GM12878 (cell line): ENCODE results near the gene COG7. TPM values are rescaled to one million over a fixed set of nuclear protein-coding genes. Genes with fewer than 3 reads are reported as not detected.

Source experiments
- ATAC-seq: fragments of 200-7000 bp; cut with Tn5 transposase; 3 replicates; pipeline ENCODE4 v1.9.1; 2020; ENCODE audit warnings: mild to moderate bottlenecking, moderate library complexity
- BruUV-seq: library from RNA; stranded (reverse); fragments of 400-500 nt; replicated peaks from 2 replicates; lab custom pipeline; 2021; lab: Mats Ljungman, UMichigan
- CTCF ChIA-PET: fragments of 300-600 bp; sonication (Branson Sonifier 250); formaldehyde crosslinking; extraction: SDS; loops from one replicate; lab custom pipeline; 2021; ENCODE audit warnings: inconsistent platforms; lab: Yijun Ruan, JAX
- POLR2A ChIA-PET: fragments of 350-600 bp; formaldehyde crosslinking; extraction: SDS; loops from one replicate; lab custom pipeline; 2021; ENCODE audit warnings: inconsistent platforms; lab: Charles Lee
- RAD21 ChIA-PET: fragments of 300-600 bp; sonication (Branson Sonifier 250); formaldehyde crosslinking; loops from one replicate; lab custom pipeline; 2023; ENCODE audit warnings: antibody characterized with exemption; ENCODE audit not compliant: unreplicated experiment; lab: Charles Lee
- SMC1A ChIA-PET: fragments of 300-600 bp; sonication (Branson Sonifier 250); formaldehyde crosslinking; loops from one replicate; lab custom pipeline; 2023; ENCODE audit not compliant: unreplicated experiment, uncharacterized antibody; lab: Charles Lee
- DNase-seq: peaks from one replicate; pipeline ENCODE4 v3.0.0-alpha.2; 2011; ENCODE audit warnings: low read depth, low spot score
- FAIRE-seq: peaks from 3 replicates; lab custom pipeline; 2011; peaks lifted over from hg19 to GRCh38; lab: Jason Lieb, UNC
- H2AFZ ChIP-seq: 2 replicates; pipeline ENCODE4 v1.6.0; 2011; ENCODE audit warnings: low read depth, low read length, control low read depth; ENCODE audit not compliant: control insufficient read depth
- H3K27ac ChIP-seq: 2 replicates; pipeline ENCODE4 v1.5.1; 2011; ENCODE audit warnings: control low read depth; ENCODE audit not compliant: control insufficient read depth, insufficient read depth
- H3K27me3 ChIP-seq, 2 experiments: replicated peaks in 1 of 2; 2 replicates each; pipeline versions ENCODE4 v1.6.0 to v1.6.1; 2011; ENCODE audit warnings: low read length in 1 of 2; ENCODE audit not compliant: control insufficient read depth in 2 of 2, insufficient read depth in 2 of 2
- H3K36me3 ChIP-seq, 2 experiments: 2 replicates each; pipeline ENCODE4 v1.5.1; 2011; ENCODE audit warnings: low read length in 1 of 2; ENCODE audit not compliant: control insufficient read depth in 2 of 2, insufficient read depth in 2 of 2
- H3K4me1 ChIP-seq: 2 replicates; pipeline ENCODE4 v1.6.1; 2011; ENCODE audit warnings: mild to moderate bottlenecking, low read length, moderate library complexity, mixed read lengths; ENCODE audit not compliant: control insufficient read depth, insufficient read depth
- H3K4me2 ChIP-seq: 2 replicates; pipeline ENCODE4 v1.6.0; 2011; ENCODE audit warnings: control low read depth; ENCODE audit not compliant: control insufficient read depth, insufficient read depth
- H3K4me3 ChIP-seq: fragments of 200-600 bp; sonication (generic); 2 replicates; pipeline ENCODE4 v1.5.1; 2016
- H3K79me2 ChIP-seq: 2 replicates; pipeline ENCODE4 v1.6.0; 2011; ENCODE audit warnings: low read length; ENCODE audit not compliant: control insufficient read depth, insufficient read depth
- H3K9ac ChIP-seq: 2 replicates; pipeline ENCODE4 v1.8.0; 2011; ENCODE audit warnings: low read length, control low read depth, mixed read lengths; ENCODE audit not compliant: control insufficient read depth, insufficient read depth
- H3K9me3 ChIP-seq: replicated peaks from 3 replicates; pipeline ENCODE4 v1.5.1; 2011; ENCODE audit warnings: mild to moderate bottlenecking, low read length; ENCODE audit not compliant: control insufficient read depth, insufficient read depth
- H4K20me1 ChIP-seq: 2 replicates; pipeline ENCODE4 v1.6.0; 2011; ENCODE audit not compliant: control insufficient read depth, insufficient read depth
- E2F4 ChIP-seq: IDR thresholded peaks from 2 replicates; pipeline ENCODE4 v1.6.1; 2012; ENCODE audit warnings: low read depth, low read length, improper control_type of control experiment
- HDGF ChIP-seq: fragments of 450-650 bp; IDR thresholded peaks from 2 replicates; pipeline ENCODE4 v1.6.1; 2016; ENCODE audit warnings: antibody characterized with exemption
- IRF3 ChIP-seq: fragments of 450-650 bp; IDR thresholded peaks from 2 replicates; pipeline ENCODE4 v1.6.1; 2014; ENCODE audit warnings: mild to moderate bottlenecking
- NFIC ChIP-seq: IDR thresholded peaks from 2 replicates; pipeline ENCODE4 v1.6.1; 2012; ENCODE audit warnings: low read depth, mild to moderate bottlenecking, inconsistent platforms, low read length, moderate library complexity
- POU2F2 ChIP-seq: IDR thresholded peaks from 3 replicates; pipeline ENCODE4 v1.6.1; 2011; ENCODE audit warnings: low read depth, mild to moderate bottlenecking, low read length, borderline replicate concordance
- PRDM15 ChIP-seq: fragments of 450-650 bp; formaldehyde crosslinking; IDR thresholded peaks from 2 replicates; pipeline ENCODE4 v1.4.0; 2020; ENCODE audit warnings: mild to moderate bottlenecking, moderate library complexity
- SUZ12 ChIP-seq: fragments of 200-600 bp; sonication (generic); IDR thresholded peaks from one replicate; pipeline ENCODE4 v1.6.1; 2018; ENCODE audit warnings: antibody characterized with exemption, mild to moderate bottlenecking; ENCODE audit not compliant: unreplicated experiment
- WGBS: methylation state at CpG from one replicate; pipeline ENCODE4 v1.1.6; 2016; ENCODE audit warnings: low lambda C conversion rate; ENCODE audit not compliant: insufficient replicate concordance, insufficient coverage; ENCODE audit errors: missing lambda C conversion rate; 5-methylcytosine and 5-hydroxymethylcytosine counted together
- in situ Hi-C: fragments of 300-500 bp; cut with MboI; formaldehyde crosslinking; loops from 9 replicates; pipeline ENCODE4 v1.14.3; 2018; ENCODE audit warnings: mixed read lengths
- intact Hi-C: fragments of 100-400 bp; cut with micrococcal nuclease; formaldehyde crosslinking; loops from one replicate; pipeline ENCODE4 v1.14.2; 2022; ENCODE audit not compliant: unreplicated experiment
- polyA plus RNA-seq, 11 experiments: library from polyadenylated mRNA; depleted of rRNA in 4 of 11; unstranded in 6 of 11; stranded (reverse) in 5 of 11; fragments of >200 nt; fragmentation: Nextera tagmentation in 4 of 11; fragmentation: Illumina TruSeq in 1 of 11; extraction: Ambion mirVana in 4 of 11; extraction: Trizol in 1 of 11; gene quantifications; 1 replicate in 1 of 11; 2 replicates in 10 of 11; pipeline versions ENCODE4 v1.2.1 to v1.2.3, GENCODE V29; 2011 to 2016; ENCODE audit warnings: inconsistent platforms in 2 of 11, missing spikeins in 2 of 11, low read depth in 1 of 11
- total RNA-seq, 4 experiments: library from RNA; depleted of rRNA in 3 of 4; stranded (reverse); fragments of >200 nt in 3 of 4; fragmentation: Illumina TruSeq in 1 of 4; extraction: Trizol in 1 of 4; gene quantifications; 2 replicates each; pipeline versions ENCODE4 v1.2.1 to v1.2.3, GENCODE V29; 2013 to 2021
- TF ChIP-seq, protein P1 (sequence below): fragments of 450-650 bp; IDR thresholded peaks from 2 replicates; pipeline ENCODE4 v1.6.1; 2018; ENCODE audit warnings: mild to moderate bottlenecking, low read depth, moderate library complexity; ENCODE audit not compliant: partially characterized antibody

Gene COG7
- total and polyA plus RNA-seq, 10 of the 15 experiments (the other 5 are each of a cell fraction or from before 2014, with no cell fraction given) = 2.9 to 24.0 (median 10.0) TPM

- TF ChIP-seq E2F4 = no peak
- no peak for TF ChIP-seq POU2F2
- TF ChIP-seq, protein P1, sequence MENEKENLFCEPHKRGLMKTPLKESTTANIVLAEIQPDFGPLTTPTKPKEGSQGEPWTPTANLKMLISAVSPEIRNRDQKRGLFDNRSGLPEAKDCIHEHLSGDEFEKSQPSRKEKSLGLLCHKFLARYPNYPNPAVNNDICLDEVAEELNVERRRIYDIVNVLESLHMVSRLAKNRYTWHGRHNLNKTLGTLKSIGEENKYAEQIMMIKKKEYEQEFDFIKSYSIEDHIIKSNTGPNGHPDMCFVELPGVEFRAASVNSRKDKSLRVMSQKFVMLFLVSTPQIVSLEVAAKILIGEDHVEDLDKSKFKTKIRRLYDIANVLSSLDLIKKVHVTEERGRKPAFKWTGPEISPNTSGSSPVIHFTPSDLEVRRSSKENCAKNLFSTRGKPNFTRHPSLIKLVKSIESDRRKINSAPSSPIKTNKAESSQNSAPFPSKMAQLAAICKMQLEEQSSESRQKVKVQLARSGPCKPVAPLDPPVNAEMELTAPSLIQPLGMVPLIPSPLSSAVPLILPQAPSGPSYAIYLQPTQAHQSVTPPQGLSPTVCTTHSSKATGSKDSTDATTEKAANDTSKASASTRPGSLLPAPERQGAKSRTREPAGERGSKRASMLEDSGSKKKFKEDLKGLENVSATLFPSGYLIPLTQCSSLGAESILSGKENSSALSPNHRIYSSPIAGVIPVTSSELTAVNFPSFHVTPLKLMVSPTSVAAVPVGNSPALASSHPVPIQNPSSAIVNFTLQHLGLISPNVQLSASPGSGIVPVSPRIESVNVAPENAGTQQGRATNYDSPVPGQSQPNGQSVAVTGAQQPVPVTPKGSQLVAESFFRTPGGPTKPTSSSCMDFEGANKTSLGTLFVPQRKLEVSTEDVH = no peak
Observed at GRCh38 chr16:23485257-23485614, 32.2 kb upstream of the COG7 start (continued).

DNA sequence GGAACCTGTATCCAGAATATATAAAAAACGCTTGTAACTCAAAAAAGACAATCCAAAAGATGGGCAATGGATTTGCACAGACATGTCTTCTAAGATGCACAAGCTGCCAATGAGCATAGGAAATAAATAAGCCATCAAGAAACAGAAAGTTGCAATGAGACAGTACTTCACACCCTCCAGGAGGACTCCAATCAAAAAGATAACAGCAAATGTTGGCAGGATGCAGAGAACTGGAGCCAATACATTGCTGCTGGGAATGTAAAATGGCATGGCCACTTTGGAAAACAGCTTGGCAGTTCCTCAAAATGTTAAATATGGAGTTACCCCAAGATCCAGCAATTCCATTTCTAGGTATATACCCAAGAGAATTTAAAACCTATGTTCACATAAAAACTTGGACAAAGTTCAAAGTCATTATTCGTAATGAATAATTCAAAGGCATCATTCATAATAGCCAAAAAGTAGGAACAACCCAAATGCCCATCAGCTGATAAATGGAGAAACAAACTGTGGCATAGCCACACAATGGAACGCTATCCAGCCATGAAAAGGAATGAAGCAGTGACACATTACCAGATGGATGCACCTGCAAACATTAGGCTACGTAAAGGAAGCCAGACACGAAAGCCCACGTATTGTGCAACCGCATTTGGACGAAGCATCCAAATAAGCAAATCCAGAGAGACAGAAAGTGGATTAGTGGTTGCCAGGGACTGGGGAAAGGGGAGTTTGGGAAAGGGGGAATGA is 31.7 kb upstream of the COG7 start:
- ChIA-PET SMC1A (no interaction called here), RAD21 (no interaction called here), CTCF (no interaction called here), POLR2A (interaction anchor here (0.7 kb wide), 1 partner anchor 43 kb away, joined by 3 read pairs; no protein-coding TSS in a partner anchor)
- ATAC-seq (no peak), FAIRE-seq (no peak), DNase-seq (no peak)
- H3K9ac ChIP-seq = no peak overlapping the region
- no TSS peak for BruUV-seq
- WGBS = 91% methylated on average over 8 of the region's 8 CpGs
- no peak overlapping the region for H3K4me3 ChIP-seq
- peaks cover 45 to 48% of the 10 kb centered on the region in 2 experiments for H3K36me3 ChIP-seq
- intact Hi-C loops (no loop called here), in situ Hi-C loops (no loop called here)
- H3K27me3 ChIP-seq = no peaks in the 10 kb centered on the region
- no peak overlapping the region for H3K4me2 ChIP-seq
- H2AFZ ChIP-seq = no peak overlapping the region
- no peaks in the 10 kb centered on the region for H3K4me1 ChIP-seq
- H3K9me3 ChIP-seq = no peaks in the 10 kb centered on the region
- no peaks in the 10 kb centered on the region; the same call in 1 of the 2 replicates for H4K20me1 ChIP-seq
- H3K27ac ChIP-seq = no peak overlapping the region
- H3K79me2 ChIP-seq = no peaks in the 10 kb centered on the region
- TF ChIP-seq IRF3 (no peak), PRDM15 (no peak), SUZ12 (no peak), HDGF (no peak), NFIC (no peak), POU2F2 (no peak)
- TF ChIP-seq, protein P1 = no peak
